PC-9 (cell line): ENCODE measurements around the gene FCMR. TPM values are rescaled to one million over a fixed set of nuclear protein-coding genes. Genes with fewer than 3 reads are reported as not detected.

Experiments
- BruUV-seq: library from RNA; stranded (reverse); fragments of 400-500 nt; replicated peaks from 2 replicates; lab custom pipeline; 2021; lab: Mats Ljungman, UMichigan
- CTCF ChIA-PET: fragments of 300-600 bp; sonication (Branson Sonifier 250); formaldehyde crosslinking; loops from one replicate; lab custom pipeline; 2022; ENCODE audit warnings: antibody characterized with exemption; lab: Charles Lee
- POLR2A ChIA-PET: fragments of 300-600 bp; sonication (Branson Sonifier 250); formaldehyde crosslinking; loops from one replicate; lab custom pipeline; 2022; ENCODE audit warnings: antibody characterized with exemption; ENCODE audit not compliant: unreplicated experiment; lab: Charles Lee
- DNase-seq, 2 experiments: peaks; one replicate each; pipeline versions ENCODE4 v3.0.0 to v3.0.0-alpha.2; 2015 to 2022; ENCODE audit warnings: mixed read lengths in 1 of 2
- H2AFZ ChIP-seq: fragments of 200-600 bp; sonication (generic); 2 replicates; pipeline ENCODE4 v1.8.1; 2017; ENCODE audit warnings: antibody characterized with exemption
- H3F3A ChIP-seq: fragments of 200-600 bp; sonication (generic); 2 replicates; pipeline ENCODE4 v1.8.1; 2017; ENCODE audit warnings: antibody characterized with exemption, mild to moderate bottlenecking, low read depth; ENCODE audit not compliant: insufficient read depth
- H3K27ac ChIP-seq: fragments of 200-600 bp; sonication (generic); 2 replicates; pipeline ENCODE4 v1.6.1; 2016; ENCODE audit warnings: mixed run types
- H3K27me3 ChIP-seq: fragments of 200-600 bp; sonication (generic); 2 replicates; pipeline ENCODE4 v1.6.1; 2016; ENCODE audit warnings: low read depth, mixed run types; ENCODE audit not compliant: insufficient read depth
- H3K36me3 ChIP-seq: fragments of 200-600 bp; sonication (generic); 2 replicates; pipeline ENCODE4 v1.6.1; 2016; ENCODE audit warnings: low read depth, mixed run types
- H3K4me1 ChIP-seq: fragments of 200-600 bp; sonication (generic); replicated peaks from 2 replicates; pipeline ENCODE4 v1.6.1; 2016; ENCODE audit warnings: mixed run types; ENCODE audit not compliant: insufficient read depth
- H3K4me2 ChIP-seq: fragments of 200-600 bp; sonication (generic); 2 replicates; pipeline ENCODE4 v1.6.1; 2017; ENCODE audit warnings: mixed run types
- H3K4me3 ChIP-seq: fragments of 200-600 bp; sonication (generic); 2 replicates; pipeline ENCODE4 v1.6.1; 2016; ENCODE audit warnings: mixed run types
- H3K79me2 ChIP-seq: fragments of 200-600 bp; sonication (generic); 2 replicates; pipeline ENCODE4 v1.6.1; 2017; ENCODE audit warnings: low read depth, mixed run types
- H3K9me2 ChIP-seq: fragments of 200-600 bp; sonication (generic); 2 replicates; pipeline ENCODE4 v1.8.1; 2017; ENCODE audit warnings: mild to moderate bottlenecking; ENCODE audit not compliant: insufficient read depth
- H3K9me3 ChIP-seq: fragments of 200-600 bp; sonication (generic); 2 replicates; pipeline ENCODE4 v1.8.1; 2016; ENCODE audit warnings: low read depth; ENCODE audit not compliant: insufficient read depth
- H4K20me1 ChIP-seq: fragments of 200-600 bp; sonication (generic); 2 replicates; pipeline ENCODE4 v1.8.1; 2017; ENCODE audit not compliant: insufficient read depth
- CTCF ChIP-seq: fragments of 200-600 bp; sonication (generic); conservative IDR thresholded peaks from 2 replicates; pipeline ENCODE4 v1.6.1; 2017; ENCODE audit warnings: mixed run types, antibody characterized with exemption, mild to moderate bottlenecking, moderate library complexity
- EZH2 ChIP-seq: fragments of 200-600 bp; sonication (generic); IDR thresholded peaks from 2 replicates; pipeline ENCODE4 v1.8.0; 2017; ENCODE audit warnings: antibody characterized with exemption, low read depth
- intact Hi-C: fragments of 100-400 bp; cut with micrococcal nuclease; formaldehyde crosslinking; loops from one replicate; pipeline ENCODE4 v1.10.0; 2022; ENCODE audit not compliant: unreplicated experiment
- total RNA-seq: library from RNA; stranded (reverse); gene quantifications from 2 replicates; pipeline ENCODE4 v1.2.3, GENCODE V29; 2021

FCMR gene
- total RNA-seq, 1 experiment from 2014 or later, result 1.2 TPM

GRCh38 chr1:206931709-206932108 is 10.0 kb upstream of the FCMR start:
- Histone ChIP-seq H3K36me3 (no peaks in the 10 kb centered on the region), H3K9me2 (no peaks in the 10 kb centered on the region), H3K4me3 (no peak overlapping the region), H3K4me1 (peaks cover 13% of the 10 kb centered on the region), H3K27me3 (no peaks in the 10 kb centered on the region), H3K4me2 (no peak overlapping the region), H2AFZ (no peak overlapping the region), H3K9me3 (no peaks in the 10 kb centered on the region), H4K20me1 (no peaks in the 10 kb centered on the region), H3F3A (peaks cover 11% of the 10 kb centered on the region; the same call in 1 of the 2 replicates), H3K27ac (no peak overlapping the region), H3K79me2 (no peaks in the 10 kb centered on the region)
- BruUV-seq, result no TSS peak
- DNase-seq, result no peak
- no peak for TF ChIP-seq EZH2
- TF ChIP-seq CTCF, result no peak
- intact Hi-C loops, result no loop called here
- POLR2A ChIA-PET, result no interaction called here
- CTCF ChIA-PET, result interaction anchor here (0.5 kb wide), 1 partner anchor 428 kb away, joined by 3 read pairs; no protein-coding TSS in a partner anchor

GRCh38 chr1:206930210-206930798 is 8.6 kb upstream of the FCMR start:
- no peak overlapping the region for H3K4me2 ChIP-seq
- no peak for DNase-seq
- peaks cover 19% of the 10 kb centered on the region for H3K4me1 ChIP-seq
- no peaks in the 10 kb centered on the region for H3K36me3 ChIP-seq
- no peaks in the 10 kb centered on the region for H4K20me1 ChIP-seq
- peaks cover 16% of the 10 kb centered on the region; the same call in 1 of the 2 replicates for H3F3A ChIP-seq
- H3K4me3 ChIP-seq, result no peak overlapping the region
- CTCF ChIA-PET, result no interaction called here
- no peak overlapping the region for H2AFZ ChIP-seq
- H3K79me2 ChIP-seq, result no peaks in the 10 kb centered on the region
- no peaks in the 10 kb centered on the region for H3K27me3 ChIP-seq
- no peak for TF ChIP-seq EZH2
- TF ChIP-seq CTCF, result no peak
- no TSS peak for BruUV-seq
- no peak overlapping the region for H3K27ac ChIP-seq
- intact Hi-C loops, result no loop called here
- POLR2A ChIA-PET, result no interaction called here
- H3K9me3 ChIP-seq, result no peaks in the 10 kb centered on the region
- no peaks in the 10 kb centered on the region for H3K9me2 ChIP-seq

GRCh38 chr1:206929524-206929923 is 7.8 kb upstream of the FCMR start:
- no peaks in the 10 kb centered on the region for H4K20me1 ChIP-seq
- no peak for DNase-seq
- H3K4me1 ChIP-seq, result peaks cover 19% of the 10 kb centered on the region
- intact Hi-C loops, result no loop called here
- no peak overlapping the region for H3K4me3 ChIP-seq
- no peaks in the 10 kb centered on the region for H3K79me2 ChIP-seq
- no peak overlapping the region for H3K4me2 ChIP-seq
- CTCF ChIA-PET, result no interaction called here
- BruUV-seq, result no TSS peak
- H3K9me3 ChIP-seq, result no peaks in the 10 kb centered on the region
- TF ChIP-seq CTCF (no peak), EZH2 (no peak)
- H3F3A ChIP-seq, result peaks cover 16% of the 10 kb centered on the region; the same call in 1 of the 2 replicates
- no peaks in the 10 kb centered on the region for H3K27me3 ChIP-seq
- POLR2A ChIA-PET, result no interaction called here
- no peaks in the 10 kb centered on the region for H3K36me3 ChIP-seq
- no peak overlapping the region for H3K27ac ChIP-seq
- H2AFZ ChIP-seq, result no peak overlapping the region
- H3K9me2 ChIP-seq, result no peaks in the 10 kb centered on the region
